H54 (cell line): ENCODE data around the gene PDE4D.

Experiments
- DNase-seq: peaks from one replicate; pipeline ENCODE4 v3.0.0; 2011; ENCODE audit warnings: low spot score, mixed read lengths; ENCODE audit not compliant: insufficient read length
- FAIRE-seq: peaks from 3 replicates; lab custom pipeline; 2011; peaks lifted over from hg19 to GRCh38; lab: Jason Lieb, UNC
- POLR2A ChIP-seq: IDR thresholded peaks from 2 replicates; pipeline ENCODE4 v1.6.1; 2011; ENCODE audit warnings: low read depth, mild to moderate bottlenecking, low read length

PDE4D gene

GRCh38 chr5:59831326-59832010, 62.1 kb downstream of the PDE4D start:
- FAIRE-seq: no peak
- TF ChIP-seq POLR2A: no peak
- no peak for DNase-seq

GRCh38 chr5:59830536-59831200, 62.9 kb downstream of the PDE4D start:
- FAIRE-seq: no peak
- no peak for DNase-seq
- no peak for TF ChIP-seq POLR2A

GRCh38 chr5:59829922-59830321, 63.6 kb downstream of the PDE4D start:
- TF ChIP-seq POLR2A: no peak
- DNase-seq: no peak
- no peak for FAIRE-seq

GRCh38 chr5:59829386-59829785, 64.1 kb downstream of the PDE4D start:
- DNase-seq (no peak), FAIRE-seq (no peak)
- no peak for TF ChIP-seq POLR2A

- FAIRE-seq: no peak
- no peak for DNase-seq
- no peak for TF ChIP-seq POLR2A
These were observed 64.9 kb downstream of the PDE4D start for GRCh38 chr5:59828623-59829022.

GRCh38 chr5:59826996-59827395, 66.5 kb downstream of the PDE4D start:
- no peak for TF ChIP-seq POLR2A
- no peak for DNase-seq
- FAIRE-seq: no peak

GRCh38 chr5:59823420-59823819, 70.1 kb downstream of the PDE4D start:
- no peak for DNase-seq
- TF ChIP-seq POLR2A: no peak
- no peak for FAIRE-seq

- no peak for FAIRE-seq
These were observed 73.7 kb downstream of the PDE4D start for GRCh38 chr5:59819806-59820205.

GRCh38 chr5:59817536-59817935, 76.0 kb downstream of the PDE4D start:
- DNase-seq (no peak), FAIRE-seq (no peak)
- no peak for TF ChIP-seq POLR2A

More at GRCh38 chr5:59819806-59820205, 73.7 kb downstream of the PDE4D start:
- TF ChIP-seq POLR2A: no peak
- no peak for DNase-seq

GRCh38 chr5:59816654-59817300, 76.7 kb downstream of the PDE4D start:
- DNase-seq: no peak

GRCh38 chr5:59814537-59814872, 79.0 kb downstream of the PDE4D start:
- no peak for TF ChIP-seq POLR2A
- FAIRE-seq (no peak), DNase-seq (no peak)

More at GRCh38 chr5:59816654-59817300, 76.7 kb downstream of the PDE4D start:
- no peak for FAIRE-seq
- TF ChIP-seq POLR2A: no peak

GRCh38 chr5:59813761-59814536, 79.6 kb downstream of the PDE4D start:
- DNase-seq (peak; percentile 11), FAIRE-seq (no peak)
- TF ChIP-seq POLR2A: no peak

GRCh38 chr5:59810041-59810440, 83.5 kb downstream of the PDE4D start:
- TF ChIP-seq POLR2A: no peak
- DNase-seq (no peak), FAIRE-seq (peak; percentile 23)

- DNase-seq (no peak), FAIRE-seq (no peak)
- TF ChIP-seq POLR2A: no peak
These were observed 85.7 kb downstream of the PDE4D start for GRCh38 chr5:59807806-59808205.
